Endometrial microvascular endothelial cells (primary cell): Measurements from ENCODE around the gene SMAD3. TPM values are rescaled to one million over a fixed set of nuclear protein-coding genes. Genes with fewer than 3 reads are reported as not detected.

Source experiments
- in situ Hi-C: cut with HindIII; loops from 2 replicates; pipeline ENCODE4 v1.10.0; 2017; ENCODE audit warnings: low sequenced_read_pairs, low pct_unique_long_range_greater_than_20kb; ENCODE audit errors: inconsistent ontology term
- total RNA-seq: library from RNA; depleted of rRNA; stranded (reverse); fragments of >200 nt; gene quantifications from one replicate; pipeline ENCODE4 v1.2.3, GENCODE V29; 2015; ENCODE audit errors: inconsistent ontology term

Gene SMAD3
- total RNA-seq, 1 donor from 2014 or later: 79.0 TPM

DNA sequence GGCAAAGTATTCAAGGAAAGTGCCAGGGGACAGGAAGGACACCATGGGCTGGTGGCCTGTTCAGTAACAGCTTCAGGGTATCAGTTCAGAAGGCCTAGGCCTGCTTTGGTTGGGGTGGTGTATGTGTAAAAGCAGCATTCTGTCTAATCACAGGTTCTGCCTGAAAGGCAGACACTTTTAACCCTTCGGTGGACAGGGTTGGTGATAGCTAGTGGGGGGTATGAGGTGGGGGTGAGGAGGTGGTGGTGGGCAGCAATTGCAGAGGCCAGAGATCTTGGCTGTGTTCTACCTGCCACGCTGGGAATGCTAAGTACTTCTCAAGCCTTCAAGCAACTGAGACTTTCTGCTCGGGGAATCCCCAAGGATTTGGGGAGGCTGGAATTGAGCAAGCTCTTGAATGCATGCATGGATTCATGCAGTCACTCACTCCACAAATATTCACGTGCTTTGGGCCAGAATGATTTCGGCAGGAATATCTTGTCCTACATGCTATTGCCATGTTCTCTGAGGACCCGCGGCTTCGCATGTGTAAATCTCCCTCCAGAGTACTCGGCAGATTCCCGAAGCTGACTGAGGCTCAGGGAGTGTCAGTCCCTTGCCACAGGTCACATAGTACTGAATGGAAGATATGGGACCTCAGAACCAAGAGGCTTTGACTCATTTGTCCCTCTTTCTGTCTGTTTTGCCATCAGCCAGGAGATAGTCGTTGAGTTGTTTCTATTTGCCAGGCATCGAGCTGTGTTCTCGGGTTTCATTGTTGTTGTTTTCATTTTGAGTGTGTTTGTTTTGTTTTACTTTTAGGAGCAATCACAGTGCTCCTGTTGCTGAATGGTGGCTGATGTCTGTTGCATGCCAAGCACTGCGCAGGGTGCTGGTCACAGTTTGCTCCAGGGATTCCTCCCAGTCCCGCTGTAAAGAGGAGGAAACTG is 65.5 kb downstream of the SMAD3 start:
- in situ Hi-C loops: no loop called here

- in situ Hi-C loops: no loop called here
Observed at GRCh38 chr15:67132276-67132675, 66.9 kb downstream of the SMAD3 start.

GRCh38 chr15:67133026-67133425 is 67.6 kb downstream of the SMAD3 start:
- in situ Hi-C loops: no loop called here

DNA sequence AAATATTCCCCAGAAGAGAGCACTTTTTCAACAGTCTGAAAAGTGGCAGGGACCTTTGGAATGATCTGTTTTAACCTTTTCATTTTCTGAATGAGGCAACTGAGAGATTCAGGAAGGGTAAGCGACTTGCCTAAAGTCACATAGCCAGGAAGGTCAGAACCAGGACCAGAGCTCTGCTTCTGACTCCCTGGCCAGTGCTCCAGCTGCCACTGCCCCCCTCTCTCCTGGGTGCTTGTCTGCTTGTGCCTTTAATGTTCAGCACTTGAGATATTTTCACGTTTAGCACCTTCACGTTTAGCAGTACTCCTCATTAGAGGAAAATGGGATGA is 68.3 kb downstream of the SMAD3 start:
- in situ Hi-C loops: no loop called here

- in situ Hi-C loops: no loop called here
Observed at GRCh38 chr15:67134067-67134838, 68.9 kb downstream of the SMAD3 start.

GRCh38 chr15:67134871-67135492 is 69.6 kb downstream of the SMAD3 start:
- in situ Hi-C loops: no loop called here

DNA sequence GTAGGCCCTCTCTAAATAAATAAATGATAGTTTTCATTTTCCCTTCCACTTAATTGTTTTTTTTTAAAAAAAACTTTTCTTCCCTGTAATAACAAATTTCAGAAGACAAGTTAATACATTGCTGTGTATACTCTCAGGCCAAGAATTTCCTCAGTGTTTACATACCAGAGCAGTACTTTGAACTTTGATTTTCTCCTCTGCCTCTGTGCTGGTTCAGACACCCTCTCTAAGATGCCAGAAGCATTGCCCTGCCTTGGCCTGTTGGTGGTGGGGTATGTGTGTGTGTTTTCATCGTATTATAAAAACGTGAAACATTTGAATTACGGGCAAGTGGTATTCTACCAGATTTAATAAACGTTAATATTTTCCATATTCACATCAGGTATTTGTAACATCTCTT is 70.1 kb downstream of the SMAD3 start:
- in situ Hi-C loops: no loop called here

GRCh38 chr15:67136802-67137201 is 71.4 kb downstream of the SMAD3 start:
- in situ Hi-C loops: no loop called here

- in situ Hi-C loops: no loop called here
Observed at GRCh38 chr15:67137319-67137718, 71.9 kb downstream of the SMAD3 start.

GRCh38 chr15:67137951-67138848 is 72.8 kb downstream of the SMAD3 start:
- in situ Hi-C loops: no loop called here

- in situ Hi-C loops: no loop called here
Observed at GRCh38 chr15:67138891-67139855, 73.8 kb downstream of the SMAD3 start.

DNA sequence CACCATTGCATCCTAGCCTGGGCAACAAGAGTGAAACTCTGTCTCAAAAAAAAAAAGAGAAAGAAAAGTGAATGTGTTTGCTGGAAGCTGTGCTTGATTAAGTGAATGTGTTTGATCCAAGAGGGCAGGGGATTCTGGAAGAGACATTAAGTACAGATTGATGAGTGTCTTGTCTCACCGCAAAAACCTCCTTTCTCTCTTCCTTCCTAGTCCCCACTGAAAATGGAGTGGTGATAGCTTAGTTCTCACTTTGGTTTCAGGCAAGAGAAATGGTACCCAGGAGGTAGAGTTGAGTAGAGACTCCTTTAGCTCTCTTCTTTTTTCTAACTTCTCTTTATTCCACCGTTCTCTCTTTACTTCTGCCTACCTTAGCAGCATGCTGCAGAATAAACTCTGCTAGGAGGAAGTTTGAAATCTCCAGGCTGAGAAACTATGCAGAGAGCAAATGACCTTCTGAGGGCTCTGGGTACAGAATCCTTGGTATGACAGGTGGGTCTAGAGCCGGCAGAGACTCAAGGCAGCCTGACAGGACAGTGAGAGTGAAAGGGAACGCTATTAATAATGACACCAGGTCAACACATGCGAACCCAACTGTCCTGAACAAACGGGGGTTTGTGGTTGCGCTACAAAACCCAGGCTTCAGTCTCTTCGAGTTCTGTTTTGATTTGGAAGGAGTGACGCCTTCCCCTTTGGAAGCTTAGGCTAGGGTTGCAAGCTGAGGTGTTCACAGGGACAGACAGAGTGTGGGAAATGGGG is 74.9 kb downstream of the SMAD3 start:
- in situ Hi-C loops: loop anchor here (10.0 kb wide), 2 partner anchors 65 to 165 kb away; no protein-coding TSS in a partner anchor

- in situ Hi-C loops: loop anchor here (10.0 kb wide), 2 partner anchors 67 to 163 kb away; no protein-coding TSS in a partner anchor
Observed at GRCh38 chr15:67142092-67142766, 76.8 kb downstream of the SMAD3 start.

DNA sequence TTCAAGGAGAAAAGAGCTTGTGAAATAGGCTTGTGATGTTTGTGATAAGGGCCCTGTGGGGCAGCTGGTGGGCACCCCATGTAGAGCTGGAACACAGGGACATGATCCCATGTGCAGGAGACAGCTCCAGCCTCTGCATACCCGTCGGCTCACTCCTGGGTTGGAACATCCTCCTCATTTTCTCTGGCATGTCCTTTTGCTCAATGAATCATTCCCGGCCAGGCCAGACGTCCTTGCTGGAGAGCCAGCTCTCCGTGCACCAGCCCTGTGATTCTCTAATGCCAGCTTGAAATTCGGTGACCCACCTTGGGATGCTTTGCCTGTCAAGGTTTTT is 77.3 kb downstream of the SMAD3 start:
- in situ Hi-C loops: loop anchor here (10.0 kb wide), 2 partner anchors 68 to 162 kb away; no protein-coding TSS in a partner anchor

GRCh38 chr15:67143646-67144045 is 78.2 kb downstream of the SMAD3 start:
- in situ Hi-C loops: loop anchor here (10.0 kb wide), 2 partner anchors 69 to 161 kb away; no protein-coding TSS in a partner anchor

DNA sequence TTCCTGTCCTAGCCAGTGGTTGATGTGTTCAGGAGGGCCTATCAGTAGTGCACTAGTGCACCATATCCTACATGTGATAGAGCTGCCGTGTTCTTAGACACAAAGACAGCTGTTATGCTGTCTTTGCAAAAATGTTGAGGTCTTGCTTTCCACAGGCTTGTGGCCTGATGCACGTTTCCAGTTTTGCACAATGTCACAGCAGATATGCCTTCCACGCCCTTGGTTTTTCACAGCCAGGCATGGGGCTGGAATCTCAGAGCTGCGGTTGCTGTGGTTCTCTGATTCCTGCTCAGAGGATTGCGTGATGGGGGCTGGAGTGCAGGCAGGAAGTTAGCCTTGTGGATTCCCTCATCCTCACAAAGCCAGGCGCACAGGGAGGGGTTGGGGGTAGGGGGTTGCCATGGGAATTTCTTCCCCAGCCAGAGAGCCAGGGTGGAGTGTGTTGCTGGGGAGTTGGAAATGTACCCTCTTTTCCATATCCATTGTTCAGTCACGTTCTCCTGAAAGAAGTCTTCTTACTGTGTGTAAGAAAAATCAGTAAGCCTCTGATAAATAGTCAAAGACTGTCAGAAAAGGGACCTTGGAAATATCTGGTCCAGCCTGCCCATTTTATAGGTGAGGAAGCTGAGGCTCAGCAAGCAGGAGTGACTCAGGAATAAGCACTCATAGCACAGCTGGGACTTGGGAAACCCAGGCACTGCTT is 79.4 kb downstream of the SMAD3 start:
- in situ Hi-C loops: loop anchor here (10.0 kb wide), 2 partner anchors 70 to 160 kb away; no protein-coding TSS in a partner anchor
